HG02943 (cell line): ENCODE measurements around the gene HDGFL3.
"Not testable (repeated sequence)": the region's sequence is repeated elsewhere in the genome, so short reads cannot be mapped to it uniquely, and the experiment has no call there.

Experiments used
- ATAC-seq: cut with Tn5 transposase; IDR thresholded peaks from one replicate; pipeline ENCODE4 v1.9.1; 2021; ENCODE audit warnings: mild to moderate bottlenecking, low read depth, moderate library complexity; ENCODE audit not compliant: unreplicated experiment

HDGFL3 gene

DNA sequence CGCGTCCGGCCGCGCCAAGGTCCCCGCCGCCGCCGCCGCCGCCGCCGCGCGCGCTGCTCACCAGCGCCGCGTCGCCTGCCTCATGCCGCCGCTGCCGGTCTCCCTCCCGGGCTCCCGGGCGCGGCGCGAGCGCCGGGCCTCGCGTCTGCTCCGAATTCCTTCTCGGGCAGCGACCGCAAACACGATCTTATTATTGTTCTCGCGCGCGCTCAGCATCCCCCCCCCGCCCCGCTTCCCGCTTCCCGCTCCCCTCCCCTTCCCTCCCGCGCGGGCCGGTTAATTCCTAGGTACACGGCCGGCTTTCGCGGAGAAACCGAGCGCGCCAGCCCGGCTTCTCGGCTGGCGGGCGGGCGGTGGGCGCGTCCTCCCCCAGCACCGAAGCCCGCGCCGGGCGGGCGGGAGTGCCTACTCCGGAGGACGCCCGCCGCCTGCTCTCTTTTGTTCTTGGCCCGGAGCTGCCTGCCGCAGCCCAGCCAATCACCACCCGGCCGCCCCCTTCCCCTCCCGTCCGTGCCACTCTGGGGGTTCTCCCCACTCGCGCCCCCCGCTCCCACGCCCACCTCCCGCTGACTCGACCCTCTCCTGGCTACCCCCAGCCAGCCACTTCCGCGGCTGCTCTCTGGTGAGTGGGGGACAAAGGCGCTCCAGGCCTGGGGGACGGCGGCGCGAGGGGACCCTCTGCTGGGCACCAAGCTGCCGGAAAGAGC lies at the start of gene HDGFL3:
Gene HDGFL3, minus strand, starts transcription at position 164 of the 707 bp plus-strand sequence. CDS start 409 bp downstream, outside the sequence.
- no peak for ATAC-seq

DNA sequence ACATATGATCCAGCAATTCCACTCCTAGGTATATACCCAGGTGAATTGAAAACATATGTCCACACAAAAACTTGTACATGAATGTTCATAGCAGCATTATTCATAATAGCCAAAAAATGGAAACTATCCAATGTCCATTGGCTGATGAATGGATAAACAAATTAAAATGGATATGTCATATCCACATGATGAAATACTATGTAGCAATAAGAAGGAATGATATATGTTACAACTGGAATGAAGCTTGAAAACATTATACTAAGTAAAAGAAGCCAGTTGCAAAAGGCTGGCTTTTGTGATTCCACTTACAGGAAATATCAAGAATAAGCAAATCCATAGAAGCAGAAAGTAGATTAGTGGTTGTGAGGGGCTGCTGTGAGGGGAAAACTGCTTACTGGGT lies 43.2 kb upstream of the HDGFL3 start:
- no peak for ATAC-seq

DNA sequence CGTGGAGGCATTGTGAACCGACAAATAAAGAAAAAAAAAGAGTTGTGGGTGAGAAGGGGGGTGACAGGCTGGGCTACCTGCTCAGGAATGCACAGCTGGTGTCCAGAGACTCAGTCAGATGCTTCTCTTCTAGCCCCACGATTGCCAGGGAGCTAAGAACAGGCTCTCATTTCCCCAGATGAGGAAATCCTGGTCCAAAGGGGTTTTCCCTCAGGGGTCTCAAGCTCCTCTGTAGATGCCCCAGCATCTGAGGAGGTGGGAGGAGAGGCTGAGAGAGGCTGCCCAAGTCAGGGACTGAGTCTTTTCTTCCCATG lies 41.4 kb upstream of the HDGFL3 start:
- ATAC-seq, result no peak

DNA sequence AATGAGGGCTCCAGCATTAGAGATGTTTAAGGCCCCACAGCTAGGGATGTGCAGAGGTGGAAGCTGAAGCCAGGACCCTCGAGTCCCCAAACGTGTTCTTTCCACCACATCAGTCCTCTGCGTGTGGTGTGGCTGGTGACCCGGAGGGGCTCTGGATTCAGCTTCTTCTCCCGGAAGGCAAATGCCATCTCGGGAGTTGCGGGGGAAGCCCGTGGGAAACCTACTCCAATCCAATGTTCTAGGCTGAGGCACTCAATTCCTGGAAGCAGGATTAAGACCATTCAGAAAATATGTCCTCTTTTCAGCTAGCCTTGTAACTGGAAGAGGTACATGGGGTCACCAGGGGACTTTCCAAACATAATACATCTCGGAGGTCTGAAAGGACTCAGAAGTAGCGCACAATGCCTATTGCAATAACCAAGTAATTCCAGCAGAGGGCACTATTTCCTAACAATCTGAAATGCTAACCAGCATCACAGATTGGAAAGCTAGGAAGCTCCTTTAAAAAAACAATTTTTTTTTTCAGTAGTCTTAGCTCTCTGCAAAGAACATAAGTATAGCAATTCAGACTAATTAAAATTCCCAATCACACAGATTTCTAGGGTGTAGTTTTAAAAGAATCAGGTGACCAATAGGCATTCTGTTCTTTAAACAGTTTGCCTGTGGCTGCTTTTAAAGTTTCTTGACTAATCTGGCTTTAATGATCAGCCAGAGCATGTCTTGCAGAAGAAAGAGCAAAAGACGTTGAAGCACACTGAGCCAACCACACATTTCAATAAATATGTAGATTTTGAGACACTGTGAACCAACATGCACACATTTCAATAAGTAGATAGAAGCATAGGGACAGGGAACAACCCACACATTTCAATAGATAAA lies 40.8 kb upstream of the HDGFL3 start:
- ATAC-seq, result no peak

DNA sequence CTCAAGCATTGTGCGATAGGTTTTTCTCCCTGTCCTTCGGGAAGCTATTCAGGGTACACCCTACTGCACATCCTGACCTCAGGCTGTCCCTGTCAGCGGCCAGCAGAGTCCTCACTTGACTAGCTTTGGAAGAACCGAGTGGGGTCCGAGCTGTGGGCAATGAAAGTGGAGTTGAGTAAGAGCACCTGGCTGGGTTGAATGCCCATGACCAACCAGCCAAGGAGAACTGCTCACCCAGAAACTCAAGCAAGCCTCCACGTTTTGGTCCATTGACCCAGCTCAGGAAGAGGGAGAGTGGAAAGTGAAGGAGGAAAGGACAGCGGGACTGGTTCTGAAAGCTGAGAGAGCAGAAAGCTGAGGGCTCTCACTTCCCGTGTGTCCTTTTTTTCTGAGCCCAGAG lies 36.0 kb upstream of the HDGFL3 start:
- no peak for ATAC-seq

DNA sequence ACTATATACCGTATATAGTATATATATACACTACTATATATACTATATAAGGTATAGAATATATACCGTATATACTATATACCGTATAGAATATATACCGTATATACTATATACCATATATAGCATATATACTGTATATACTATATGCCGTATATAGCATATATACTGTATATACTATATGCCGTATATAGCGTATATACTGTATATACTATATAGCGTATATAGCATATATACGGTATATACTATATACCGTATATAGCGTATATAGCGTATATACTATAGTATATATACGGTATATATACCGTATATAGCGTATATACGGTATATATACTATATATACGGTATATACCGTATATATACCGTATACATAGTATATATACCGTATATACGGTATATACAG lies 22.6 kb upstream of the HDGFL3 start:
- ATAC-seq, result no peak

DNA sequence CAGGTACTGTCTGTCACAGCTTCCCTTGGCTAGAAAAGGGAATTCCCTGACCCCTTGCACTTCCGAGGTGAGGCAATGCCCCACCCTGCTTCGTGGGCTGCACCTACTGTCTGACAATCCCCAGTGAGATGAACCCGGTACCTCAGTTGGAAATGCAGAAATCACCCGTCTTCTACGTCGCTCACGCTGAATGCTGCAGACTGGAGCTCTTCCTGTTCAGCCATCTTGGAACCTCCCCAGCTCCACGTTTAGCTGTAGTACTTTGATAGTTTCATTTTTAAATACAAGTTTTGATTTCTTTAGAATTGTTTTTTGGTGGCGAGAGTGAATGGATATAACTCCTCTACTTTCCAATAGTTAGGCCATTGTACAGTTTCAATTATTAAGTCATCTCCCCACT lies 17.8 kb upstream of the HDGFL3 start:
- ATAC-seq, result no peak

DNA sequence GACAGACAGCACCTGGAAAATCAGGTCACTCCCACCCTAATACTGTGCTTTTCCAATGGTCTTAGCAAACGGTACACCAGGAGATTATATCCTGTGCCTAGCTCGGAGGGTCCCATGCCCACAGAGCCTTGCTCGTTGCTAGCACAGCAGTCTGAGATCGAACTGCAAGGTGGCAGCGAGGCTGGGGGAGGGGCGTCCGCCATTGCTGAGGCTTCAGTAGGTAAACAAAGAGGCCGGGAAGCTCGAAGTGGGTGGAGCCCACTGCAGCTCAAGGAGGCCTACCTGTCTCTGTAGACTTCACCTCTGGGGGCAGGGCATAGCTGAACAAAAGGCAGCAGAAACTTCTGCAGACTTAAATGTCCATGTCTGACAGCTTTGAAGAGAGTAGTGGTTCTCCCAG lies 14.2 kb upstream of the HDGFL3 start:
- ATAC-seq, result not testable (repeated sequence)

DNA sequence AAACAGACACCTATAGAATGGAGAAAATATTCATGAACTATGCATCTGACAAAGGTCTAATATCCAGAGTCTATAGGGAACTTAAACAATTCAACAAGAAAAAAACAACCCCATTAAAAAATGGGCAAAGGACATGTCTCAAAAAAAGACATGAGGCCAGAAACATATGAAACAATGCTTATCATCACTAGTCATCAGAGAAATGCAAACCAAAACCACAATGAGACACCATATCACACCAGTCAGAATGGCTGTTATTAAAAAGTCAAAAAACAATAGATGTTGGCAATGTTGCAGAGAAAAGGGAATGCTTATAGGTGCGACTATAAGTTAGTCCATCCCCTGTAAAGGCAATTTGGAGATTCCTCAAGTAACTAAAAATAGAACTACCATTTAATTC lies 11.4 kb upstream of the HDGFL3 start:
- ATAC-seq, result no peak

DNA sequence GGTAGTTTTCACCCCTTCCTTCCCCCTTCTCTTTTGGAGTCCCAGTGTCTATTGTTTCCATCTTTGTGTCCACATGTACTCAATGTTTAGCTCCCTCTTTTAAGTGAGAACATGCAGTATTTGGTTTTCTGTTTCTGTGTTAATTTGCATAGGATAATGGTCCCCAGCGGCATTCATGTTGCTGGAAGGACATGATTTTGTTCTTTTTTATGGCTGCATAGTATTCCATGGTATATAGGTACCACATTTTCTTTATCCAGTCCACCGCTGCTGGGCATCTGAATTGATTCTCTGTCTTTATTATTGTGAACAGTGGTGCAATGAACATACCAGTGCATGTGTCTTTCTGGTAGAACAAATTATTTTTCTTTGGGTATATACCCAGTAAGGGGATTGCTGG lies 7.7 kb upstream of the HDGFL3 start:
- no peak for ATAC-seq

DNA sequence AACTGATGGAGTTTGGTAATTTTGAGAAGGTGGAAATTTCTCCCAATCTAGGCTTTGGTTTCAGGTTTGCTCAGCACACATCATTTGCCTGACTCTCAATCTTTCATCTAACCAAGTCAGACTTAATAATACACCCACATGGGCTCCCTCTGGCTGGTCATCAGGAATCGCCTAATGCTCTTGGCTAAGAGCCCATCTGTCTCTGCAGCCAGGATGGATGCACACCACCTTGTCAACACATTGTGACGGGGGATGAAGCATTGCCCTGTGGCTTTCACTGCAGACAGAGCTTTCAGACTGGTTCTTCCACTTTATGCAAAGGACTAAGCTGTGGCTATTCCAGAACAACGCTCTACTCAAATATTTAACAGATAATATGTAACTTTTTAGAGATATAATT lies 3.0 kb upstream of the HDGFL3 start:
- no peak for ATAC-seq

DNA sequence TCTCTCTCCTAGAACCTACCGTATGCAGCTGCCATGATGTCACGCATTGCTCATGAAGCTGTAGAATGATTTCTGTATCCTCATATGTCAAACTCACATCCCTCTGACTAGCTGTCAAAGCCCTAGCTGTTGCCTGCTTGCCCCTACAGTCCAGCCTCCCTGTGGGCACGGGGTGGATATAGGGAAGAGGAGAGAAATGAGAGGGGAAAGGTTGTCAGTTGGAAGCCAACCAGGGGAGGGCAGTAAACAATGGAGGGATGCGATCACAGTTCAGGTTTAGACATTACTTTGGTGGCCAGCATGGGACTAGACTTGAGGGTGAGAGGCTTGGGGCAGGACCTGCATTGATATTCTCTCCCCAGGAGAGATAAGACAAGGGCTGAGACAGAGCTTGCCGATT lies 1.7 kb upstream of the HDGFL3 start:
- ATAC-seq, result no peak

DNA sequence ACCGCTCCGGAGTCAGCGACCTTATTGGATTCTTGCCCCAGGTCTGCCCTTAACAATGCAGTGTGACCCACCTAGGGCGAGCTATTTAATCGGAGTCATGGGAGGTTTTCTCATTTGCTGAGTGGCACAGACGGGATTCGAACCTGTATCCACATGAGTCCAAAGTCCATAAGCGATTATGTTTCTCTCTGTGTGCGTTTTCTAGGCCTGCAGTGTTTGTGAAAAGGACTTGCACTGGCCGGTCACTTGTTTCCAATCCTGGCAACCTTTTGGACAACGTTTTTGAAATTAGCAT lies 691 bp upstream of the HDGFL3 start:
- no peak for ATAC-seq

DNA sequence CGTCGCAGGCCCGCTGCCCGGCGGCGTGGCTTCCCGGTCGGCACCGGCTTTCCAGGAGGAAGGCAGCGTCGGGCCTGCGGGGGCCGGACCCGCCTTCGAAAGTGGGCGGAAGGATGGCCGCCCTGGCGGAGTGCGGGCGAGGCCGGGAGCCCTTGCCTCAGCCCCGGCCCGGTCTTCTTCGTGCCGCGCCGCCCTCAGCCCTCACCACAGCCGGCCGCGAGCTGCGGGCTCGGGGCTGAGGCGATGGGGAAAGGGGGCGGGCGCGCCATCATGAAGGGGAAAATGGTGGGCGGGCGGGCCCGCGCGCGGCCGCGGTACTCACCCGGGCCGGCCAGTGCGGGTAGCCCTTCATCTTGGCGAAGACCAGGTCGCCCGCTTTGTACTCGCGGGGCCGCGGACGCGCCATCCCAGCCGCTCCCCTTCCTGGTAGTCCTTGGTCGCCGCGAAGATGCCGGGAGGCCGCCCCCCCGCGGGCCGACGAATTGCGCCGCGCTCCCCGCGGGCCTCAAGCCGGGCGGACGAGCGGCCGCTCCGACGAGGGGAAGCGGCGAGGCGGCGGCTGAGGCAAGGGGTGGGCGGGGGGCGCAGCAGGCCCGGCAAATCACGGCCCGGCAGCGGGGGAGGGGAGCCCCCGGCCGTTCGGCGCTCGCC lies 489 bp downstream of the HDGFL3 start:
- ATAC-seq, result no peak

DNA sequence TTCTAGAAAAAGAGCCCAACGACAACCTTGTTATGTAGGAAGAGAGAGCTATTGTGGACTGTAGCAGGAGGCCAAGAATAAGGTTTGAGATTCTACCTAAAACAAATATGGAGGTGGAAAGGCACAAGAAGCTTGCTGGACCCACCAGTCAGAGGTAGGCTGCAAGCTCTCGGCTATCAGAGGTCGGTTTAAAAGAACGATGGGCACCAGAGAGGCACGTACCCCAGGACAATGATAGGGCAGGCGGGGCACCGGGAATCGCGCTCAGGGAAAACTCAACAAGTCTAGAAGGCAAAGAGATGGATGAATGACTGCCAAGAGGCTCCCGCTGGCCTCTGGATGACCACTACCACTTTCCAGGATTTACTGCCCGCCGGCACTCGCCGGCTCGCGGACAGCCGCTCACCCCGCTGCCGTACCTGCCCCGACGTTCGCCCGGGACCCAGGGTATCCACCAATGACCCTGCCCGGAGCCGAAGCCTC lies 1.1 kb downstream of the HDGFL3 start:
- ATAC-seq, result no peak

DNA sequence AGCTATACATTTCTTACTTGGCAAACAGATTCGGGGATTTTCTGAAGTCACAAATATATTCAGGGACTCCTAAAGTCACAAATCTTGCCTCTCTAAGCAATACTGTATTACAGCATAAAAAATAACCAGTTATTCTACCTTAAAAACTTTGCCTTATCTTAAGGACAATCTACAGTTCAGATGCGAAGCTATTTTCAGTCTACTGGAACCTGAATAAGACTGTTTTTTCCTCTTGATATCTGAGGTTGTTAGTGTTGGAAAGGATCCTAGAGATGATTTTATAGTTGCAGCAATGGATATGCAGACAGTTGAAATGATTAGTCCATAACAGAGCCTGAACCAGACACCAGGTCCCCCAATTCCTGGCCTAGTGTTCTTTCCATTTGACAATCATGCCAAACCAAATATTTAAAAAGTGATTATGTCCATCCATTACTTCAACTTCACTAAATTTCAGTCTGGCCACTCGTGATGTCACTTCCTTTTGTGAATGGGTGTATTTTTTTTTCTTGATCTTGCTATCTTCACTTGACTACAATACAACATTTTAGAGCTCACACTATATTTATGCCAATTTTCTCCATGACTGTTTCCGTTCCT lies 1.8 kb downstream of the HDGFL3 start:
- no peak for ATAC-seq

DNA sequence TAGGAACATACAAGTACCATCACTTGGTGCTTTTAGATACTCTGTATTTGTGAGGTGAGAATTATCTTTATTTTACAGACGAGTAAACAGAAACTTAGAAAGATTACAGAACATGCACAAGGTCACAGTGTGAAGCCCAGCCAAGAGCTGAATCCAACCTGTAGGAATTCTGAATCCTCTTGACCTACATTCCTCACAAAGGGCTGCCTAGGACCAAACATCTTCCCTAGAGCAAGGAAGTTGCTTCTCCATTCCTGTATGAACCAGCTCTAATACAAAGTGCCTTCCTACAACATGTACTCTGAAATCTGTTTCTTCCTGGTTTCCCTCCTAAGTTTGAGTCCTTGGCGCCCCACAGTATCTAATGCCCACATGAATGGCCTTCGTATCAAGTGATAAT lies 2.9 kb downstream of the HDGFL3 start:
- ATAC-seq, result no peak

DNA sequence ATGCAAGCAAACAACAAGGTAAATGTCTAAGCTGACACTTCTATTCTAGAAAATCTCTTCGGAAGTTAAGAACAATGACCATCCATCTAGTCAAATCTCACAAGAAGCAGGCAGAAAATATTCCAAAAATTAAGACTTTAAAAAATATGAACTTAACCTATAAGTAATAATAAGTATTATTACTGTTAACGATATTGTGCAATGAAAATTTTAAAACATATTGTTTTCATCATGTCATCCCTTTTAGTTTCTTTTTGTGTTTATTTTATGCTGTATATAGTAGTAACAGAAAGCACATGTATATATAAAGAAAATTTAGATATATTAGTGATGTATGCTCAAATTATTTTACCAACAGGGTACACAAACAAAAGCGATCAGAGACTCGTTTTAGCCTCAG lies 4.1 kb downstream of the HDGFL3 start:
- no peak for ATAC-seq

DNA sequence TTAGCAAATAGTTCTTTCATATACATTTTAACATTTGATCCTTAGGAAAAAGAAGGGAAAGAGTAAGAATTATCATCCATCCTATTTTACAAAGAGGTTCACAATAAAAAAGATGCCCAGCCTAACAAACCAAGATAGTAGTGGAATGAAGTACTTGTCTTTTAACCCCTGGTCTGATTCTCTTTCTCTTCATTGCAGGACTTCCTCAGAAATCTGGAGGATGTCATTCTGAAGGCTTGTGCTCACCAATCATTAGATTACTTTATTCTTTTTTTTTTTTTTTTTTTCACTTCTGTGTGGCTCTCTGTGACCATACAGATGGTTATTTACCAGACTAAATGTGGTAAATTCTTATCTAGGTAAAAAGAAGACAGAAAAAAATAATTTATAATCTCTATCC lies 7.0 kb downstream of the HDGFL3 start:
- no peak for ATAC-seq

DNA sequence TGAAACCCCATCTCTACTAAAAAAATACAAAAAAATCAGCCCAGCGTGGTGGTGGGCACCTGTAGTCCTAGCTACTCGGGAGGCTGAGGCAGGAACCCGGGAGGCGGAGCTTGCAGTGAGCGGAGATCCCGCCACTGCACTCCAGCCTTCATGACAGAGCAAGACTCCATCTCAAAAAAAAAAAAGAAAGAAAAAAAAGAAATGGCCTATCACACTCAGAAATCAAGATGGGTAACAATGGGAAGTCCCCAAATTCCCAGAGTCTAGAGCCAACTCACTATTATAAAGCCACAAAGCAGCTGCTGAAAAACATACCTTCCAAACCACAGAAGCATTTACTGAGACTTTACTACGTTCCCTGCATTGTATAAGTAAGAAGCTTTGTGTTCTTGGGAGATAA lies 7.5 kb downstream of the HDGFL3 start:
- ATAC-seq, result no peak

DNA sequence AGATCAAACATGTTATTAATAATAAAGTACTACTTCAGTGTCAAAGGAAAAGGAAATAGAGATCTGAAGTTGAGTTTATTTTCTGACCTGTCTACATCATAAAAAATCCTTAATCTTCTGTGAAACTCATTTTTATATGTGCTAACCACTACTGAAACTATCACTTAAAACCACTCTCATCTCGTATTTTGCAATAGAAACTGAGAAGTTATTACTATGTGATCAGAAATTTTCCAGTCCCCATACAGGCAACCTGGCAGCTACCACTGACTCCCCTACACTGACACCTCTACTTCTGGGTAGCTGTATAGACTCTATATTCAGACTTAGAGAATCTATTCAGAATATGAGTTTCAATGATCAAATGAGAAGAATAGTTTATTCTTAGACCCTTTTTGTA lies 8.3 kb downstream of the HDGFL3 start:
- ATAC-seq, result peak; percentile 68
